SW480 (cell line): ENCODE data around the gene RERE.
"Not testable (repeated sequence)": the region's sequence is repeated elsewhere in the genome, so short reads cannot be mapped to it uniquely, and the experiment has no call there.

Experiments
- DNase-seq: peaks from one replicate; pipeline ENCODE4 v3.0.0-alpha.2; 2016; ENCODE audit warnings: low spot score

Gene RERE

DNA sequence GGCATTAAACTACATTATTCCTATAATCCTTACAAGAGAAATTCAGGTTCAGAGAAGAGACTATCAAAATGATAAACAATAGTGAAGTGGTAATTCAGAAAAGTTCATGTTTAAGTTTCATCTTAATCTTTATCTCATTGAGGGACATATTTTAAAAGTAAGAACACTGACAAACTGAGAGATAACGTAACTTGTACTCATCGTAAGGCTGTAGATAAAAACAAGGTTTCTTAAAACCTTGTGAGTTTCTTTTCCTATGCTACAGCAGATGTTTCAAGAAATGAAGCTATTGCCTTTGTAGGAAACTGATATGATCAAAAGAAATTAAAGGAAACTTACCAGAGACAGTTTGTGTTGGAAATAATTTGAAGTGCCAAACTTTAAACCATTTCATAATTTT, 65.0 kb downstream of the RERE start:
- no peak for DNase-seq

DNA sequence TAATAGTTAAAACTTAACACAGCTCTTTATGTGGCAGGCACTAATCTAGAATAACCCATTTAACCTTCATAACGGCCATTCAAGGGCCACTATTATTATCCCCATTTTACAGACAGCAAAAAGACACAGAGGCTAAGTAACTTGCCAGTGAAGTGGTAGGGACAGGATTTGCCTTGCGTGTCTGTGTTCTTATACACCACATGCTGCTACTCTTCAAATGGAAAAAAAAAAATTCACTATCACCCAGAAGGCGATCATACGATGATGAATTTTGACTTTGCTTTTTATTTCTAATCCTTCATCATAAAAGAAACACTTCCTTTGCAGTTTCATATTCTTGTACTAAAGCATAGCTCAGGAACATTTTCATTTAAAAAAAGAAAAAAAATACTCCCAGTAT, 65.5 kb downstream of the RERE start:
- no peak for DNase-seq

DNA sequence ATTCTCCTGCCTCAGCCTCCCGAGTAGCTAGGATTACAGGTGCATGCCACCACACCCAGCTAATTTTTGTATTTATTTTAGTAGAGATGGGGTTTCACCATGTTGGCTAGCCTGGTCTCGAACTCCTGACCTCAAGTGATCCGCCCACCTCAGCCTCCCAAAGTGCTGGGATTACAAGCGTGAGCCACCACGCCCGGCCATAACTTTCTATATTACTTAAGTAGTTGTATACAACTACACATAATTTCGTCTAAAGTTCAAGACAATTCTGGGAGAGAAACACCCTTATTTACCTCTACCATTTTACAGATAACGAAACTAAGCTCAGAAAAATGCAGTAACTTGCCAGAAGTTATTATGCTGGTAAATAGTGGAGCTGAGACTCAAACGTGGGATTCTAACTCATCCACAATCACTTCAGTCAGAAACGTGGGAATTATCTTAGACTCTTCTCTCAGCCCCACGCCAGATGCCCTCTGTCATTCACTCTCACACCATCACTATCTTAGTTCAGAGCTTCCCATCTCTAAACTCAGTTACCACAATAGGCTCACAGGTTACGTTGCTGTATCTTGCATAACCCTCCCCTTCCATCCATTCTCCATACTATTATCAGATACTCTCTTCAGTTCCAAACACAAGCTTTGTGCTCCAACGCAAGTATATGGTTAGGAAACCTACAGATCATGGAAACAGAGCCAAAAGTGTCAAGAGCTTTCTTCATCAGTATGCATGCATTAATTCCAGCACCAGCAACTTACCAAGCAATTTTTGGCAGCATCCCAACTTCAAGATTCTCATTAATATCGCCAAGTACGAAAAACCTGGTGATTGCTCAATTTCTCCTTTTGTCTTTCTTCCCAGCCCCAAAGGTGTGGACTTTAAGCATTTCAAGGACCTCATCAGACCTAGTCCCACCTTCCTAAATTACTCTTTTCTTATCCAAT, 69.3 kb downstream of the RERE start:
- no peak for DNase-seq

DNA sequence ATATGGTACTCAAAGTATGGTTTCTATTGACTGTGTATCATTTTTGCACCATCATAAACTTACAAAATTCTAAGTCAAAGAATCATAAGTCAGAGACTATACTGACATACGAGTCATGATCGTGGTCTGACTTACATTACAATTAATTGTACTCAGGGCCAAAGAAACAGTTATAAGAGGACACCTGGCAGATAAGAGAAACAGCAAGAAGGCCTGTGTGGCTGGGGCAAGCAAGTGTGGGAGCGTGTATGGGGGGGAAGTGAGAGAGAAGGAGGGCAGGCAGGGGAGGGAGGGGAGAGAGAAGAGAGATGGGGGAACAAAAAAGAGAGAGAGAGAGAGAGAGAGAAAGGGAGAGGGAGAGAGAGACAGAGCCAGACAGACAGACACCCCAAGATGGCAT, 70.9 kb downstream of the RERE start:
- DNase-seq: no peak

DNA sequence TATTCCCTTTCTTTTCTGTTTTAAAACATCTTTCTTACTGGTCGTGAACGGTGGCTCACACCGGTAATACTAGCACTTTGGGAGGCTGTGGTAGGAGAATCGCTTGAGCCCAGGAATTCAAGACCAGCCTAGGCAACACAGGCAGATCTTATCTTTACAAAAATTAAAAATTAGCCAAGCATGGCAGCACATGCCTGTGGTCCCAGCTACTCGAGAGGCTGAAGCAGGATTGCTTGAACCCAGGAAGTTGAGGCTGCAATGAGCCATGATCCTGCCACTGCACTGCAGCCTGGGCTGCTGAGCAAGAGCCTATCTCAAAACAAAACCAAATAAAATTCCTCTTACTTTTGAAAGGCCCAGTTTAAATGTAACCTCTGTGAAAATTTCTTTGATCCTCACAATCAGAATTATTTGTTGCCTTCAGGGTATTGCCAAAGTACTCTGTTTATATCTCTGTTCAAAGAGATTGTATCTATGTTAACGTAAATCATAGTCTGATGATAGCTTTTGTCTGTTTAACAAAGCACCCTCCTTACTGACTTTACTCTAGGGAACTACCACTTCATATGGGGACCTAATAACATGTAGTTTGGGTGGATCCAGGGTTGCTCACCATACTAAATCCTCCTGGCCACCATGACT, 71.6 kb downstream of the RERE start:
- DNase-seq: no peak

DNA sequence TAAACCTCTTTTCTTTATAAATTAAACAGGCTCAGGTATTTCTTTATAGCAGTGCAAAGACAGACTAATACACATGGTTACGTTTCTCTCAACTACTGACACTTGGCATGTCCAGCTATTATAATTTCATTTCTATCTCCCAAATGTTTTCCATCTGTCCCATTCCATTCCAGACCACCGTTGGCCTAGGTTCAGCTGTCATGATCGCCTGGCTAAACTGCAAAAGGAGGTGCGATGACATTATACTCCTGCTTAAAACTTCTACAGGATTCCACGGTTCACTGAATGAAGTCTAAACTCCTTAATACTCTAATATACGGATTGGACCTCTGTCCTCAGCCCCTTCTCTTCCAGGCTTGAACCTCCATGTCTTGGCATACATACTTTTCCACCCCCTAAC, 72.1 kb downstream of the RERE start:
- DNase-seq: no peak

DNA sequence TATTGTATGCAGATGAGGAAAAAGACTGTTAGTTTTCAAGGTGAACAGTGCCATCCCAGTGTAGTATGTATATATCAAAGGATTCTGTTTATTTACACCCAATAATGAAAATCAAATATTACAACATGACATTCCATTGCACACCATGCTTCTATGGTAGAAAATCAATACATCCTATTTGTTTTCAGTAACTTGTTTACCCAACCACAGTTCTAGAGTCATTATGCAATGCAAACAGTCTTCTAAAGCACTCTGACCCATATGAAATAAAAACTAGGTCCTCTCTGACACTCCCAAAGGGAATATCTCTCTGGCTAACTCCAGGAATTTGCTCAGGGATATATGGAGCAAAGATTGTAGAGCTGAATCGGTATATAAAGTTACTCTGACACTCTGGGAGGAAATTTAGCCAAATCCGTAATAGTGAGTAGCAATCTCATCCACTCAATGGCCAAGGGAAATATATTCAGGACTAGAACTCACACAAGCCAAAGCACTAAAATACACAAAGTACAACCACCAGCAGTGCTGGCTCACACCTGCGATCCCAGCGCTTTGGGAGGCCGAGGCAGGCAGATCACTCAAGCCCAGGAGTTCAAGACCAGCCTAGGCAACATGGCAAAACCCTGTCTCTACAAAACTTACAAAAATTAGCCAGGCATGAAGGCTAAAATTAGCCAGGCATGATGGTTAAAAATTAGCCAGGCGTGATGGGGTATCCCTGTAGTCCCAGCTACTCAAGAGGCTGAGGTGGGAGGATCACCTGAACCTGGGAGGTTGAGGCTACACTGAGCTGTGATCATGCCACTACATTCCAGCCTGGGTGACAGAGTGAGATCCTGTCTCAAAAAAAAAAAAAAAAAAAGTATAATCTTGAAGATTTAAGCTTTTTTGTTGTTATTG, 75.2 kb downstream of the RERE start:
- no peak for DNase-seq

DNA sequence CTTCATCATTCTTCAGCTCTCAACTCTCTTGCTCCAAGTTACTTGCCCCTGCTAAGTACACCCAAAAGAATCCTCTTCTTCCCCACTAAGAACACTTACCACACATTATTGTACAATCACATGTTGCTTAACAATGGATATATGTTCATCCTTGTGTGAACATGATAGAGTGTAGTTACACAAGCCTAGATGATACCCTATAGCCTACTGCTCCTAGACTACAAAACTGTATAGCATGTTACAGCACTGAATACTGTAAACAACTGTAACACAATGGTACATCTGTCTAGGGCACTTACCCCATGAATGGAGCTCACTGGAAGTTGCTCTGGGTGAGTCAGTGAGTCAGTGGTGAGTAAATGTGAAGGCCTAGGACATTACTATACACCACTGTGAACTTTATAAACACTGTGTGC, 77.4 kb downstream of the RERE start:
- DNase-seq: no peak

DNA sequence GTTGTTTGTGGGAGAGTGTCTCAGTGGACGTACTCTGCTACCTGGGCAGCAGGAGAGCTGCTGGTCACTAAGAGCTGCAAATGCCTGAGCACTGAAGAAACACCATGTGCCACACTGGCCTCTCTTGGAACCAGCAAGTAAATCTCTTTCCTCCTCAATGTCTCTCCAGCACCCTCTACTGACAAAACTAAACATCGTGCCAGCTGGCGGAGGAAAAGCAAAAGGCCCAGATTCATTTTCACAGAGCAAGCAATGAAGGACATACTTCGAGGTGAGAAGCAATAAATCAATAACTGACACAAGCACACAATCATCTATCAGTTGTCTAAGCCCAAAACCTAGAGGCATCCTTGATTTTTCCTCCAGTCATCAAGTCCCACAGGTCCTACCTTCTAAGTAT, 78.1 kb downstream of the RERE start:
- no peak for DNase-seq

DNA sequence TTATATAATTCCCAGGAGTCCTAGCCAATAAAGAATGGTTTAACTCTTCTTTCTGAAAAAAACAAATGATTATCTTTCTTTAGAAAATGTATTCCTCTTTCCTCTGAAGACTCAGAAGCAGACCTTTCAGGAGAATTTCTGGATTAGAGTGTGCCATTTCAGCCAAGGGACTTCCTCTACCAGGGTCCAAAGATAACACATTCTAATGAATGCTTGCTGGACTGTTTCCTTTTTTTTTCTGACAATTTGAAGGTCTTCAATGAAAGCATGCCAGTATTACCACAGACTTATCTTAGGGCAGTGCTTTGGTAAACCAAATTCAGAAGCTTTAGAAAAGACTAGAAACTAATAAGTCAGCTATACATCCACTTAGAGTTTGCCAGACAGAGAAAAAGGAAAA, 80.5 kb downstream of the RERE start:
- DNase-seq: no peak

DNA sequence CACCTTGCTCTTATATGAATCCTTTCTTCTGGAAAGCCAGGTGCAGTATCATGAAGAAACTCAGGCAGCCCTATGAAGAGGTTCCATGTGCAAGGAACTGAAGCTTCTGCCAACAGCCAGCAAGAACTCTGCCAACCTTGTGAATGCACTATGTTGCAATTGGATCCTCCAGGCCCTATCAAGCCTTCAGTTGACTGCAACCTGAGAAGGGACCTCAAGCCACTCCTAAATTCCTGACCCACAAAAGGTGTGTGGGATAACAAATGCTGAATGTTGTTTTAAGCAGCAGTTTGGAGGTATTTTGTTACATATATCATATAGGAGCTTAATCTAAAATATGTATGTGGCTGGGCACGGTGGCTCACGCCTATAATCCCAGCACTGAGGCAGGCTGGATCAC, 84.0 kb downstream of the RERE start:
- DNase-seq: peak; percentile 35

DNA sequence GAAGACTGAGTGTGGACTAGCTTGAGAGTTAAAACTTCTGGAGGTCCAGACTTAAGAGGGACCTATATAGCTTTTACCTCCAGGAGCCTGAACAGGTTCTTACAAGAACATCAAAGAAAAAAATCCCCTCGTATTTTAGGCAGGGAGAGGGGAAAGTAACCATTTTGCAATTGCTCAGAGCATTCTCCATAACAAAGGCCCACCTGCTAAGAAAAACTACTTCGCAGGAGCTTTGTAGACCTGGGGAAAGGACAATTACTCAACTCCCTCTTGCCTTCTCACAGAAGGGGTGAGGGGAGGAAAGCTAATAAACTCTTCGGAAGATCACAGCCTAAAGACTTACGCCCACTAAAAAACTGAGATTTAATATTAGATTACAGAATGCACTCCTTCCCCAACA, 86.3 kb downstream of the RERE start:
- DNase-seq: no peak

DNA sequence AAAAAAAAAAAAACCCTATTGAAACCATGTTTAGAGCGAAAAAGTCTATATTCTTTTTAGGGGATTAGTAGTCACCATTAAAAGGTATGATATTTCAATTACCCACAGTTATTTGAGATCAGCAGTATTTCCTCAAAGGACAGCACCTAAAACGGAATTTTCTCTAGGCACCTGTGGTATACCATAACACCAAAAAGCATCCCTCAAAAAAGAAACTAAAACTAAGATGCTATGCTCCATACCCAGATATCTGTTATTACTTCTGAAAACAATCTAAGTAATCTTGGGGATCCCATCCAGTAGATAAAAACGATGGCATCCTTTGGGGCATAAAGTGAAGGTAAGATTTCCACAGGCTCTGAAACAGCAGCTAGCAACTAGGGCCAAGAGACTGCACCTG, 89.0 kb downstream of the RERE start:
- no peak for DNase-seq

DNA sequence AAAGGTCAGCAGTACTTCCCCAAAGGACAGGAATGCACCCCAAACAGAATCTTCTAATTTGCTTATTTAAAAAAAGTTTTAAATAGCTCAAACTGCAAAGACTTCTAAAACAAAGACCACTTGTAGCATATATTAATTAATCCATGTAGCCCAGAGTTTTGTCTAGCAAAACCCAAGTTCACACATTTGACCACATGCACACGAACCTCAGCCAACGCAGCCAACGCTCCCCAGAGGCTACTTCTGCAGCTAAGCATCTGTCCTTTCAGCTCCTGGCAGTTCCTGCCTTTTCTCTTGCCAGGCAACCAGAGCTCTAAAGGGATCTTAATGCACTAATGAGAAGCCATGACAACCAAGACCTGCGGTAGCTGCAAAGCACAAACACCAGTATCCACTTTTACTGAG, 89.6 kb downstream of the RERE start:
- no peak for DNase-seq

DNA sequence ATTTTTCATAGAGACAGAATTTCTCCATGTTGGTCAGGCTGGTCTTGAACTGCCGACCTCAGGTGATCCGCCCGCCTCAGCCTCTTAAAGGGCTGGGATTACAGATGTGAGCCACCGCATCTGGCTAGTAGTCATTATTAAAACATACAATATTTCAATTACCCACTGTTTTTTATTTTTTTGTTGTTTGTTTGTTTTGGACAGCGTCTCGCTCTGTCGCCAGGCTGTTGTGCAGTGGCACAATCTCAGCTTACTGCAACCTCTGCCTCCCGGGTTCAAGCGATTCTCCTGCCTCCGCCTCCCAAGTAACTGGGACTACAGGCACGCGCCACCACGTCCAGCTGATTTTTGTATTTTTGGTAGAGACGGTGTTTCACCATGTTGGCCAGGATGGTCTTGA, 90.1 kb downstream of the RERE start:
- not testable (repeated sequence) for DNase-seq

DNA sequence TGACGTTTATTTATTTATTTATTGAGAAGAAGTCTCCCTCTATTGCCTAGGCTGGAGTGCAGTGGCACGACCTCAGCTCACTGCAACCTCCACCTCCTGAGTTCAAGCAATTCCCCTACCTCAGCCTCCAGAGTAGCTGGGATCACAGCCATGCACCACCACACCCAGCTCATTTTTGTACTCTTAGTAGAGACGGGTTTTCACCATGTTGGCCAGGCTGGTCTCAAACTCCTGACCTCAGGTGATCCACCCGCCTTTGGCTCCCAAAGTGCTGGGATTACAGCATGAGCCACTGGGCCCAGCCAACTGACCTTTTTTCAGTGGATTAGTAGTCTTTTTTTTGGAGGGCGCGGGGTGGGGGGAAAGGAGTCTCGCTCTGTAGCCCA, 90.6 kb downstream of the RERE start:
- DNase-seq: not testable (repeated sequence)

DNA sequence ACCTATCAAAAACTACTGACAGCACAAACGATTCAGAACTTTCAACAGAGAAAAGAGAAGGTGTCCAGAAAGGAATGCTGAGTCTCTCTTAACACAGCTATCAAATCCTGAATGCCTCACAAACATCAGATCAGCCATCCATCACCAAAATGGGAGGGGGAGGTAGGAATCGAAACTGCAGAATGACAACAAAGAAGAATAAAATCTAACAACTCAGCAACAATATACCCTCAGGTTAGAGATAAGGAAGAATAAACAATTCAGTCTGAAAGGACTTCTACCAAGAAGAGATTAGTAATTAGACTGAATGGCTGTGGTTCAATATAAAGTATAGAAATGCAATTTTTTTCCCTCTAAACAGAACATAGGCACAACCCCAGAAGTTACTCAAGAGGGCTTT, 94.4 kb downstream of the RERE start:
- no peak for DNase-seq

DNA sequence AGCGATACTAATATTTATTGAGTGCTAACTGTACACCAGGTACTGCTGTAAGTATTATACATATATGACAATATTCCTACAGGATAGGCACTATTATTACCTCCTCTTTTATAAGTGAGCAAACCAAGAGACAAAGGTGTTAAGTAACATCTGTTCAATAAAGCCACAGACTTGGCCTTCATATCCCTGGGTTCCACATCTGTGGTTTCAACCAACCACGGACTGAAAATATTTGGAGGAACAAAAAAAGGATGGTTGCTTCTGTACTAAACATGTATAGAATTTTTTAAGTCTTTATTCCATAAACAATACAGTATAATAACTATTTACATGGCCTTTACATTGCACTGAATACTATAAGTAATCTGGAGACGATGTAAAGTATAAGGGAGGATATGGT, 95.1 kb downstream of the RERE start:
- no peak for DNase-seq

DNA sequence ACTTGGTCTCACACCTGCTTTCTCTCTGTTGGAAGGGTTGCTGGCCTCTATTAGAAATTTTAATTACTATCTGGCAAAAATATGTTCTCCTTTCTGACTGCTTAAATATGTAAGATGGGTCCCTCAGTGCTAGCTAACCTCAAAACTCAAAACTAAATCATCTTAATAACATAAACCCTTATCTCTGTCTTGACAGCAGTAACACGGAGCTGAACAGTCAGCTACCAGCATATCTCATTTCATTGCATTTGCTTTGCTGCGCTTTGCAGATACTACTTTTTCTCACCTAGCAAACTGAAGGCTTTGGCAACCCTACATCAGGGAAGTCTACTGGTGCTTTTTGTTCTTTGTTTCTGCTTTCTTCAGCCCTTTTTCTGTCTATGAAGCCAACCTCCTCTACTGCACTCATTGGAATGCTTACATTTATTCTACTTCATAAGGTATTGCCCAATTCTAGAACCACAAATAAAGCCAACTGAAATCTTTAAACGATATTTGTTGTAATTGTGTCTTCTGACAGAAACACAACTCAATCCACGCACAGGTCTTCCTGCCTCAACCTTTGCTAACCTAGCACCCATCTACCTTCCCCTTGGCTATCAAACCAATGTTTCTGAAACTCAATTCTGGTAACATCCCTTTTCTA, 95.6 kb downstream of the RERE start:
- DNase-seq: no peak

DNA sequence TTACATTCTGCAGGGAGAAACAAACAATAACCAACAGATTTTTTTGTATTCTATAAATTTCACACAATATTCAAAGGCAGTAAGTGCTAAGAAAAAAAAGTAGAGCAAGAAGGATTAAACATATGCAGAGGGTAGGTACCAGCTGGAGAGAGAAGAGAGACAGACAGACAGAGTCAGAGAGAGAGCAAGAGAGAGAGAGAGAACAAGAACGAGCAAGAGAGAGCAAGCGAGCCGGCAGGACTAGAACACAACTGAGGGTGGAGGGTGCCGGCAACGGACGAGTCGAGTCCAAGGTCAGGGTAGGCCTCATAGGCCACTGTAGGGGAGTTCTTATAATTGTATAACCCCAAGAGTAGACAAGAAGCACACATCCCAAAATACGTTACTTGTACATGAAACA, 97.1 kb downstream of the RERE start:
- DNase-seq: no peak

DNA sequence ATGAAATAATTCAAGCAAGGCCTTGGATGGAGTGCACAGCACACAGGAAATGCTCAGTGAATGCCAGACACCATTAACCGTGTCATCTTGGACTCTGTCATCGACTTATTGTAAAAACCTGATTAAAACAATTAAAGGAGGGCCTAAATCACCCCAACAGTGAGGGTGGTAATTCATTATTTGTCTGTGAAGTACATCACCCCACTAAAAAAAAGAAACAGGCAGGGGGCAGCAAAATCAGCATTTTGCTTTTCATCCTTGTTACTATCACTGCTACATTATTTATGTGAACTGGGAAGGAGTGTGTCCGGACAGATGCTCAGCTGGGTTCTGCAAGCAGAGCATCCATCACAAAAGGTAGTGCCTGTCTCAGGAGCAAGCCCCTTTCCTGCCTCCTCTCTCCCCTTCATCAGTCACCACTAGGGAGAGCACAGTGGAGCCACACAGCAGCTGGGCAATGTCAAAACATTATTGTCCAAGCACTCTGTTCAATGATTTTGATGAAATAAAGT, 98.5 kb downstream of the RERE start:
- DNase-seq: no peak

DNA sequence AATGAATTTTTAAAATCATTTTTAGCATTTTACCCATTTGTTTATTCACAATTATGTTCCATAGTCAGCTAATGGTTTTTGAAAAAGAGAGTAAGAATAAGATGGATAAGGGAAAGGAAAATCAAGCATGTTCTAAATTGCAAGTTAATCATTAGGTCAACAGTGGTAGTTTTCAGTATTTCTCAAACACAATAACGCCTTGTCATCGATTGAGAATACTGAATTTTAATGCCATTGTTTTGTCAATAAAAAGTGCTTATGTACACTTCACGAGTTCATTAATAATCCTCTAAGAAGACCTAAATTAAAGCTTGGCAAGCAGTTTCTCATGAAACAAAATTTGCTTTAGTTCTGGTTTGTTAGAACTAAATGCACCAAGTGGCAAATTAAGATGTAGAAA, 100.3 kb downstream of the RERE start:
- no peak for DNase-seq
